HUES6 (cell line): Measurements from ENCODE around the gene ABHD3.
"Not testable (repeated sequence)": the region's sequence is repeated elsewhere in the genome, so short reads cannot be mapped to it uniquely, and the experiment has no call there.

Source experiments
- H3K27ac ChIP-seq: 2 replicates; pipeline ENCODE4 v1.7.0; 2013; ENCODE audit warnings: low read depth, mild to moderate bottlenecking, low read length, inconsistent platforms
- H3K27me3 ChIP-seq: 2 replicates; pipeline ENCODE4 v1.6.1; 2013; ENCODE audit warnings: low read length; ENCODE audit not compliant: control insufficient read depth, insufficient read depth
- H3K36me3 ChIP-seq: 2 replicates; pipeline ENCODE4 v1.6.1; 2013; ENCODE audit warnings: low read length; ENCODE audit not compliant: control insufficient read depth, insufficient read depth
- H3K4me1 ChIP-seq: 2 replicates; pipeline ENCODE4 v1.6.1; 2013; ENCODE audit warnings: low read length; ENCODE audit not compliant: control insufficient read depth, insufficient read depth
- H3K4me3 ChIP-seq: 2 replicates; pipeline ENCODE4 v1.5.1; 2013; ENCODE audit warnings: low read depth, low read length
- H3K9ac ChIP-seq: one replicate; pipeline ENCODE4 v1.6.1; 2013; ENCODE audit warnings: mild to moderate bottlenecking, low read length
- H3K9me3 ChIP-seq: 2 replicates; pipeline ENCODE4 v1.6.1; 2013; ENCODE audit warnings: low read depth, low read length; ENCODE audit not compliant: control insufficient read depth, insufficient read depth

Gene ABHD3

GRCh38 chr18:21702602-21703001, 2.0 kb downstream of the ABHD3 start:
- Histone ChIP-seq H3K4me1 (0 out of 2 replicates have a peak, but pooled peaks cover 3% of the 10 kb centered on the region), H3K36me3 (peaks cover 16% of the 10 kb centered on the region; the same call in 1 of the 2 replicates), H3K27ac (no peak overlapping the region), H3K9ac (no peak overlapping the region), H3K27me3 (no peaks in the 10 kb centered on the region), H3K4me3 (peak overlapping the region; percentile 77; the same call in 1 of the 2 replicates), H3K9me3 (peaks cover 6% of the 10 kb centered on the region)

GRCh38 chr18:21701621-21702020, 3.0 kb downstream of the ABHD3 start:
- H3K9ac ChIP-seq: no peak overlapping the region

GRCh38 chr18:21700528-21701075, 4.0 kb downstream of the ABHD3 start:
- Histone ChIP-seq H3K36me3 (peaks cover 16% of the 10 kb centered on the region; the same call in 1 of the 2 replicates), H3K9ac (no peak overlapping the region), H3K27me3 (no peaks in the 10 kb centered on the region), H3K4me3 (no peak overlapping the region), H3K9me3 (no peaks in the 10 kb centered on the region; the same call in 1 of the 2 replicates), H3K4me1 (0 out of 2 replicates have a peak, but pooled peaks cover 3% of the 10 kb centered on the region), H3K27ac (no peak overlapping the region)

More at GRCh38 chr18:21701621-21702020, 3.0 kb downstream of the ABHD3 start:
- H3K36me3 ChIP-seq: peaks cover 16% of the 10 kb centered on the region; the same call in 1 of the 2 replicates
- H3K9me3 ChIP-seq: peaks cover 6% of the 10 kb centered on the region
- H3K4me3 ChIP-seq: no peak overlapping the region
- H3K4me1 ChIP-seq: 0 out of 2 replicates have a peak, but pooled peaks cover 3% of the 10 kb centered on the region
- no peak overlapping the region for H3K27ac ChIP-seq
- no peaks in the 10 kb centered on the region for H3K27me3 ChIP-seq

GRCh38 chr18:21693322-21693721, 11.3 kb downstream of the ABHD3 start:
- Histone ChIP-seq H3K4me3 (no peak overlapping the region), H3K27me3 (no peaks in the 10 kb centered on the region), H3K9ac (no peak overlapping the region), H3K4me1 (no peaks in the 10 kb centered on the region), H3K27ac (no peak overlapping the region), H3K9me3 (peaks cover 4% of the 10 kb centered on the region; the same call in 1 of the 2 replicates), H3K36me3 (peaks cover 3% of the 10 kb centered on the region; the same call in 1 of the 2 replicates)

- Histone ChIP-seq H3K27ac (no peak overlapping the region), H3K4me1 (no peaks in the 10 kb centered on the region), H3K27me3 (no peaks in the 10 kb centered on the region), H3K9ac (no peak overlapping the region), H3K4me3 (no peak overlapping the region), H3K36me3 (no peaks in the 10 kb centered on the region; the same call in 1 of the 2 replicates), H3K9me3 (peaks cover 4% of the 10 kb centered on the region; the same call in 1 of the 2 replicates)
Measured at GRCh38 chr18:21689736-21690135, 14.8 kb downstream of the ABHD3 start.

- H3K36me3 ChIP-seq: no peaks in the 10 kb centered on the region
- H3K9me3 ChIP-seq: peaks cover 4% of the 10 kb centered on the region; the same call in 1 of the 2 replicates
- H3K27me3 ChIP-seq: no peaks in the 10 kb centered on the region
- no peak overlapping the region for H3K9ac ChIP-seq
- peaks cover 9% of the 10 kb centered on the region for H3K4me1 ChIP-seq
- no peak overlapping the region for H3K27ac ChIP-seq
- H3K4me3 ChIP-seq: no peak overlapping the region
Measured at GRCh38 chr18:21686282-21687105, 18.1 kb downstream of the ABHD3 start.

- not testable (repeated sequence) for H3K4me3 ChIP-seq, H3K9me3 ChIP-seq, H3K4me1 ChIP-seq, H3K27me3 ChIP-seq, H3K27ac ChIP-seq, H3K9ac ChIP-seq, H3K36me3 ChIP-seq
Measured at GRCh38 chr18:21685556-21685981, 19.0 kb downstream of the ABHD3 start.

- Histone ChIP-seq H3K4me1 (peaks cover 9% of the 10 kb centered on the region), H3K27ac (no peak overlapping the region), H3K9me3 (peaks cover 3% of the 10 kb centered on the region; the same call in 1 of the 2 replicates), H3K36me3 (no peaks in the 10 kb centered on the region), H3K27me3 (no peaks in the 10 kb centered on the region), H3K9ac (no peak overlapping the region), H3K4me3 (no peak overlapping the region)
Measured at GRCh38 chr18:21684731-21685130, 19.8 kb downstream of the ABHD3 start.

- Histone ChIP-seq H3K27me3 (no peaks in the 10 kb centered on the region), H3K4me1 (peaks cover 9% of the 10 kb centered on the region), H3K27ac (no peak overlapping the region), H3K9ac (no peak overlapping the region), H3K4me3 (no peak overlapping the region), H3K36me3 (no peaks in the 10 kb centered on the region), H3K9me3 (no peaks in the 10 kb centered on the region)
Measured at GRCh38 chr18:21682371-21683051, 22.1 kb downstream of the ABHD3 start.

- no peaks in the 10 kb centered on the region for H3K36me3 ChIP-seq
- H3K4me3 ChIP-seq: no peak overlapping the region
- no peak overlapping the region for H3K27ac ChIP-seq
- peaks cover 16% of the 10 kb centered on the region for H3K4me1 ChIP-seq
- no peaks in the 10 kb centered on the region for H3K27me3 ChIP-seq
- H3K9ac ChIP-seq: no peak overlapping the region
- H3K9me3 ChIP-seq: no peaks in the 10 kb centered on the region
Measured at GRCh38 chr18:21680161-21680560, 24.4 kb downstream of the ABHD3 start.
